Body of pancreas (tissue), 4 donors: ENCODE data around the gene THADA.

Experiments used
- CTCF ChIP-seq, 7 experiments: fragments of 450-650 bp in 4 of 7; fragments of 200-600 bp in 3 of 7; sonication (generic) in 3 of 7; IDR thresholded peaks; one replicate each; pipeline ENCODE4 v1.5.1; 2016 to 2019; ENCODE audit warnings: antibody characterized with exemption in 7 of 7
- POLR2A ChIP-seq, 3 donors: fragments of 450-650 bp; IDR thresholded peaks; one replicate each; pipeline ENCODE4 v1.6.1; 2016; ENCODE audit warnings: antibody characterized with exemption in 3 of 3, mild to moderate bottlenecking in 2 of 3

- TF ChIP-seq CTCF (IDR thresholded peaks at IDR 0.05) (no peak), POLR2A (IDR thresholded peaks at IDR 0.05) (no peak)
Observed at GRCh38 chr2:43419243-43419642, 176.6 kb downstream of the THADA start.
